Fibroblast of villous mesenchyme (primary cell): ENCODE measurements around the gene MYADML2. TPM values are rescaled to one million over a fixed set of nuclear protein-coding genes. Genes with fewer than 3 reads are reported as not detected.

Experiments used
- DNase-seq: peaks from one replicate; pipeline ENCODE4 v3.0.0-alpha.2; 2010; ENCODE audit warnings: low read depth
- H3K4me3 ChIP-seq: 2 replicates; pipeline ENCODE4 v1.5.1; 2011; ENCODE audit warnings: low read depth, mild to moderate bottlenecking, low read length
- CTCF ChIP-seq: IDR thresholded peaks from 2 replicates; pipeline ENCODE4 v1.5.1; 2012; ENCODE audit warnings: low read depth, mild to moderate bottlenecking, low read length; ENCODE audit not compliant: insufficient read depth
- total RNA-seq: library from RNA; depleted of rRNA; stranded (reverse); fragments of >200 nt; gene quantifications from 2 replicates; pipeline ENCODE4 v1.2.3, GENCODE V29; 2012

MYADML2 gene
- total RNA-seq, 1 donor = not detected

GRCh38 chr17:81929253-81930141 is 17.5 kb downstream of the MYADML2 start:
- no peak for TF ChIP-seq CTCF
- no peak overlapping the region for H3K4me3 ChIP-seq
- no peak for DNase-seq

GRCh38 chr17:81928544-81929252 is 18.3 kb downstream of the MYADML2 start:
- no peak for TF ChIP-seq CTCF
- no peak for DNase-seq
- peak overlapping the region; percentile 82 for H3K4me3 ChIP-seq

GRCh38 chr17:81927653-81928543 is 19.1 kb downstream of the MYADML2 start, which contains the start of gene MAFG:
Gene MAFG (minus strand): TSS chr17:81927735. CDS start chr17:81923185, 4,550 bp downstream.
- peak; percentile 40 for TF ChIP-seq CTCF
- H3K4me3 ChIP-seq = peak within 1 kb of the TSS; percentile 82
- peak; percentile 96 for DNase-seq

GRCh38 chr17:81927152-81927652 is 19.8 kb downstream of the MYADML2 start:
- H3K4me3 ChIP-seq = peak overlapping the region; percentile 82
- DNase-seq = no peak
- TF ChIP-seq CTCF = no peak

GRCh38 chr17:81926451-81927151 is 20.4 kb downstream of the MYADML2 start:
- no peak for TF ChIP-seq CTCF
- DNase-seq = peak; percentile 89
- H3K4me3 ChIP-seq = peak overlapping the region; percentile 82
